Measurements from ENCODE around the gene BBS9.

Gene BBS9

GRCh38 chr7:33550363-33550762 lies 421.0 kb downstream of the BBS9 start:
- no peak for DNase-seq (ENCODE audit: low read depth)

GRCh38 chr7:33550979-33551378 lies 421.6 kb downstream of the BBS9 start:
- no peak for DNase-seq (ENCODE audit: low read depth)

- DNase-seq (ENCODE audit: low read depth), result no peak
Measured at GRCh38 chr7:33554046-33554445, 424.7 kb downstream of the BBS9 start.

- DNase-seq (ENCODE audit: low read depth), result no peak
Measured at GRCh38 chr7:33554576-33554975, 425.2 kb downstream of the BBS9 start.

- DNase-seq (ENCODE audit: low read depth), result no peak
Measured at GRCh38 chr7:33556472-33556871, 427.1 kb downstream of the BBS9 start.

- no peak for DNase-seq (ENCODE audit: low read depth)
Measured at GRCh38 chr7:33558549-33559323, 429.4 kb downstream of the BBS9 start.

- no peak for DNase-seq (ENCODE audit: low read depth)
Measured at GRCh38 chr7:33559324-33559710, 430.0 kb downstream of the BBS9 start.

- no peak for DNase-seq (ENCODE audit: low read depth)
Measured at GRCh38 chr7:33562996-33563395, 433.6 kb downstream of the BBS9 start.

- DNase-seq (ENCODE audit: low read depth), result no peak
Measured at GRCh38 chr7:33563651-33564050, 434.3 kb downstream of the BBS9 start.

- no peak for DNase-seq (ENCODE audit: low read depth)
Measured at GRCh38 chr7:33578166-33578565, 448.8 kb downstream of the BBS9 start.

GRCh38 chr7:33578881-33579672 lies 449.7 kb downstream of the BBS9 start:
- no peak for DNase-seq (ENCODE audit: low read depth)

GRCh38 chr7:33579673-33579960 lies 450.3 kb downstream of the BBS9 start:
- no peak for DNase-seq (ENCODE audit: low read depth)

- no peak for DNase-seq (ENCODE audit: low read depth)
Measured at GRCh38 chr7:33581236-33581635, 451.9 kb downstream of the BBS9 start.

- DNase-seq (ENCODE audit: low read depth), result no peak
Measured at GRCh38 chr7:33582104-33582503, 452.7 kb downstream of the BBS9 start.

GRCh38 chr7:33582533-33582932 lies 453.2 kb downstream of the BBS9 start:
- DNase-seq (ENCODE audit: low read depth), result no peak

GRCh38 chr7:33589911-33590310 lies 460.5 kb downstream of the BBS9 start:
- no peak for DNase-seq (ENCODE audit: low read depth)

GRCh38 chr7:33590916-33591315 lies 461.6 kb downstream of the BBS9 start:
- DNase-seq (ENCODE audit: low read depth), result no peak

- DNase-seq (ENCODE audit: low read depth), result no peak
Measured at GRCh38 chr7:33591490-33591889, 462.1 kb downstream of the BBS9 start.

- DNase-seq (ENCODE audit: low read depth), result no peak
Measured at GRCh38 chr7:33592718-33593117, 463.4 kb downstream of the BBS9 start.

- DNase-seq (ENCODE audit: low read depth), result no peak
Measured at GRCh38 chr7:33593611-33594010, 464.2 kb downstream of the BBS9 start.

GRCh38 chr7:33596686-33597085 lies 467.3 kb downstream of the BBS9 start:
- no peak for DNase-seq (ENCODE audit: low read depth)

GRCh38 chr7:33597181-33597580 lies 467.8 kb downstream of the BBS9 start:
- DNase-seq (ENCODE audit: low read depth), result no peak

GRCh38 chr7:33601101-33601500 lies 471.7 kb downstream of the BBS9 start:
- no peak for DNase-seq (ENCODE audit: low read depth)

GRCh38 chr7:33601884-33602283 lies 472.5 kb downstream of the BBS9 start:
- no peak for DNase-seq (ENCODE audit: low read depth)
